Psoas muscle (tissue), 8 donors: ENCODE results near the gene RAB12. TPM values are rescaled to one million over a fixed set of nuclear protein-coding genes. Genes with fewer than 3 reads are reported as not detected.

ENCODE experiments used
- ATAC-seq, 4 donors: fragments of 200-7000 bp; cut with Tn5 transposase; one replicate each; pipeline ENCODE4 v1.9.1; 2020; ENCODE audit warnings: moderate library complexity in 3 of 4, mild to moderate bottlenecking in 2 of 4
- DNase-seq, 2 donors: peaks; one replicate each; pipeline ENCODE4 v3.0.0-alpha.2; 2020
- H3K27ac ChIP-seq: fragments of 200-600 bp; one replicate; pipeline ENCODE4 v1.8.0; 2022
- H3K27me3 ChIP-seq, 3 donors: fragments of 200-600 bp in 1 of 3; one replicate each; pipeline versions ENCODE4 v1.6.1 to v1.8.0; 2013 to 2022; ENCODE audit warnings: low read length in 2 of 3, mild to moderate bottlenecking in 2 of 3, moderate library complexity in 1 of 3; ENCODE audit not compliant: insufficient read depth in 3 of 3
- H3K36me3 ChIP-seq, 2 donors: fragments of 200-600 bp in 1 of 2; one replicate each; pipeline versions ENCODE4 v1.6.1 to v1.8.0; 2013 to 2022; ENCODE audit warnings: low read depth in 1 of 2, mild to moderate bottlenecking in 1 of 2, moderate library complexity in 1 of 2; ENCODE audit not compliant: insufficient read depth in 1 of 2
- H3K4me1 ChIP-seq: fragments of 200-600 bp; one replicate; pipeline ENCODE4 v1.8.0; 2022
- H3K4me3 ChIP-seq: fragments of 200-600 bp; one replicate; pipeline ENCODE4 v1.8.0; 2022; ENCODE audit warnings: mild to moderate bottlenecking
- H3K9me3 ChIP-seq: fragments of 200-600 bp; one replicate; pipeline ENCODE4 v1.8.0; 2022
- CTCF ChIP-seq: fragments of 200-600 bp; IDR thresholded peaks from one replicate; pipeline ENCODE4 v1.8.0; 2022; ENCODE audit warnings: antibody characterized with exemption
- WGBS, 3 donors: extraction: QIAGEN DNeasy Blood & Tissue Kit; methylation state at CpG; one replicate each; pipeline versions ENCODE4 v1.1.6 to v1.1.7; 2013; 5-methylcytosine and 5-hydroxymethylcytosine counted together
- intact Hi-C, 2 donors: fragments of 100-400 bp; cut with DNase I; formaldehyde crosslinking; loops; one replicate each; pipeline versions ENCODE4 v1.11.0 to v1.14.2; 2022
- polyA plus RNA-seq, 3 donors: library from polyadenylated mRNA; stranded (reverse); fragments of 200-250 nt; gene quantifications; one replicate each; pipeline ENCODE4 v1.2.3, GENCODE V29; 2013
- total RNA-seq, 4 donors: library from RNA; stranded (reverse); fragmentation: NEBNext Ultra II Directional in 2 of 4; extraction: Animal tissue kit (Norgen Biotek cat#: 25700) in 2 of 4; gene quantifications; one replicate each; pipeline versions ENCODE4 v1.2.1 to v1.2.4, GENCODE V29; 2021 to 2023
- donor health status: healthy with polysubstance abuse.
- donor health status: DM: no; HTN: no; CAD: no; lungs with moderate emphysema.
- donor health status: Bipolar disorder and iron deficiency.
- donor health status: healthy.
- donor health status: DM: yes; HTN: yes; CAD: no.
- donor health status: DM: no; HTN: no; CAD: no.
- donor health status: DM: no; HTN: no; CAD: no.
- donor health status: DM: yes; HTN: yes; CAD: no.

The RAB12 gene
- total and polyA plus RNA-seq, 7 donors = 49.0 to 239 (median 111) TPM

- ATAC-seq = no peak
Measured at GRCh38 chr18:8595445-8595844, 13.8 kb upstream of the RAB12 start.

GRCh38 chr18:8601277-8602032, 7.8 kb upstream of the RAB12 start:
- intact Hi-C loops = no loop called here
- no peaks in the 10 kb centered on the region for H3K4me1 ChIP-seq
- no peaks in the 10 kb centered on the region for H3K9me3 ChIP-seq
- no peak for DNase-seq
- no peak for TF ChIP-seq CTCF
- no peaks in the 10 kb centered on the region for H3K36me3 ChIP-seq
- no peak for ATAC-seq
- no peaks in the 10 kb centered on the region for H3K27me3 ChIP-seq
- no peak overlapping the region for H3K27ac ChIP-seq
- no peak overlapping the region for H3K4me3 ChIP-seq
- WGBS, 3 donors = 83 to 87% (median 85%) methylated on average over 6 of the region's 6 CpGs

More at GRCh38 chr18:8595445-8595844, 13.8 kb upstream of the RAB12 start:
- Histone ChIP-seq H3K36me3 (no peaks in the 10 kb centered on the region), H3K4me1 (no peaks in the 10 kb centered on the region), H3K9me3 (no peaks in the 10 kb centered on the region), H3K4me3 (no peak overlapping the region), H3K27me3 (no peaks in the 10 kb centered on the region), H3K27ac (no peak overlapping the region)
- intact Hi-C loops = no loop called here
- TF ChIP-seq CTCF = no peak
- no peak for DNase-seq
- WGBS, 3 donors = 91 to 92% (median 92%) methylated on average over 6 of the region's 6 CpGs

GRCh38 chr18:8602040-8602439, 7.2 kb upstream of the RAB12 start:
- Histone ChIP-seq H3K27ac (no peak overlapping the region), H3K4me3 (no peak overlapping the region), H3K9me3 (no peaks in the 10 kb centered on the region), H3K27me3 (no peaks in the 10 kb centered on the region), H3K4me1 (no peaks in the 10 kb centered on the region), H3K36me3 (no peaks in the 10 kb centered on the region)
- ATAC-seq (no peak), DNase-seq (no peak)
- 90 to 98% (median 91%) methylated on average over 4 of the region's 4 CpGs for WGBS, 3 donors
- no peak for TF ChIP-seq CTCF
- intact Hi-C loops = no loop called here

- H3K36me3 ChIP-seq = no peaks in the 10 kb centered on the region
- DNase-seq = no peak
- TF ChIP-seq CTCF = no peak
Measured at GRCh38 chr18:8602557-8602956, 6.7 kb upstream of the RAB12 start.

More at GRCh38 chr18:8602557-8602956, 6.7 kb upstream of the RAB12 start:
- H3K4me1 ChIP-seq = peaks cover 2% of the 10 kb centered on the region
- no peak overlapping the region for H3K27ac ChIP-seq
- H3K4me3 ChIP-seq = no peak overlapping the region
- ATAC-seq = no peak
- intact Hi-C loops = no loop called here
- no peaks in the 10 kb centered on the region for H3K9me3 ChIP-seq
- 93 to 95% (median 94%) methylated on average over 2 of the region's 2 CpGs for WGBS, 3 donors
- H3K27me3 ChIP-seq = no peaks in the 10 kb centered on the region
